ENCODE results near the gene MACC1. TPM values are rescaled to one million over a fixed set of nuclear protein-coding genes. Genes with fewer than 3 reads are reported as not detected.

MACC1 gene
- total and polyA plus RNA-seq, 4 donors = 0.02 to 1.0 (median 0.50) TPM

- TF ChIP-seq CTCF (IDR thresholded peaks at IDR 0.05; ENCODE audit: low read depth, low read length, missing input control) (no peak), HNF4A (conservative IDR thresholded peaks at IDR 0.05) (no peak), JUND (IDR thresholded peaks at IDR 0.05) (no peak), ATF3 (IDR thresholded peaks at IDR 0.05) (no peak)
- no peak overlapping the region for H3K9ac ChIP-seq (ENCODE audit: low read depth in 1 of 2, low read length in 2 of 2)
- H3K4me1 ChIP-seq (ENCODE audit: control insufficient read depth in 4 of 4, insufficient read depth in 4 of 4, low read length in 3 of 4) = no peaks in the 10 kb centered on the region
- H3K4me3 ChIP-seq (ENCODE audit: low read depth in 1 of 3, low read length in 3 of 3) = no peak overlapping the region
- H3K27ac ChIP-seq (ENCODE audit: low read depth in 1 of 2, low read length in 2 of 2) = no peak overlapping the region
- no peak for DNase-seq (ENCODE audit: low spot score)
- peaks cover 0 to 3% (median 0%) of the 10 kb centered on the region in 4 donors for H3K27me3 ChIP-seq (ENCODE audit: control insufficient read depth in 4 of 4, insufficient read depth in 4 of 4, low read length in 3 of 4)
- no peaks in the 10 kb centered on the region for H3K36me3 ChIP-seq (ENCODE audit: control insufficient read depth in 4 of 4, insufficient read depth in 3 of 4, low read depth in 1 of 4, low read length in 3 of 4)
- no peaks in the 10 kb centered on the region for H3K9me3 ChIP-seq (ENCODE audit: control insufficient read depth in 4 of 4, low read length in 3 of 4)
- 61% methylated on average over 2 of the region's 2 CpGs for WGBS
Observed at GRCh38 chr7:20141002-20141345, 76.2 kb downstream of the MACC1 start.

- no peak overlapping the region for H3K4me3 ChIP-seq (ENCODE audit: low read depth in 1 of 3, low read length in 3 of 3)
- WGBS = 48% methylated on average over 4 of the region's 4 CpGs
- no peaks in the 10 kb centered on the region for H3K36me3 ChIP-seq (ENCODE audit: control insufficient read depth in 4 of 4, insufficient read depth in 3 of 4, low read depth in 1 of 4, low read length in 3 of 4)
- no peak overlapping the region for H3K9ac ChIP-seq (ENCODE audit: low read depth in 1 of 2, low read length in 2 of 2)
- no peak overlapping the region for H3K27ac ChIP-seq (ENCODE audit: low read depth in 1 of 2, low read length in 2 of 2)
- H3K27me3 ChIP-seq (ENCODE audit: control insufficient read depth in 4 of 4, insufficient read depth in 4 of 4, low read length in 3 of 4) = peaks cover 0 to 3% (median 0%) of the 10 kb centered on the region in 4 donors
- no peaks in the 10 kb centered on the region for H3K4me1 ChIP-seq (ENCODE audit: control insufficient read depth in 4 of 4, insufficient read depth in 4 of 4, low read length in 3 of 4)
- DNase-seq (ENCODE audit: low spot score) = no peak
- no peak for TF ChIP-seq ZBTB33 (IDR thresholded peaks at IDR 0.05)
- TF ChIP-seq MAX (IDR thresholded peaks at IDR 0.05) = no peak
- no peak for TF ChIP-seq FOXA2 (IDR thresholded peaks at IDR 0.05)
- TF ChIP-seq TAF1 (conservative IDR thresholded peaks at IDR 0.05) = no peak
- no peak for TF ChIP-seq FOXA1 (IDR thresholded peaks at IDR 0.05)
- TF ChIP-seq RAD21 (IDR thresholded peaks at IDR 0.05) = no peak
- TF ChIP-seq JUND (IDR thresholded peaks at IDR 0.05) = no peak
- no peak for TF ChIP-seq YY1 (IDR thresholded peaks at IDR 0.05)
- no peak for TF ChIP-seq HNF4G (IDR thresholded peaks at IDR 0.05)
- TF ChIP-seq EGR1 (IDR thresholded peaks at IDR 0.05; ENCODE audit: low read depth in 2 of 2) = no peak
- no peak for TF ChIP-seq HNF4A (conservative IDR thresholded peaks at IDR 0.05)
- no peak for TF ChIP-seq CTCF (IDR thresholded peaks at IDR 0.05; ENCODE audit: low read depth, low read length, missing input control)
- TF ChIP-seq SP1 (IDR thresholded peaks at IDR 0.05) = no peak
- H3K9me3 ChIP-seq (ENCODE audit: control insufficient read depth in 4 of 4, low read length in 3 of 4) = no peaks in the 10 kb centered on the region
Observed at GRCh38 chr7:20140291-20141001, 76.7 kb downstream of the MACC1 start.

All from liver (tissue), 9 donors.